ENCODE results near the gene CYSLTR1. TPM values are rescaled to one million over a fixed set of nuclear protein-coding genes. Genes with fewer than 3 reads are reported as not detected.
"Not testable (repeated sequence)": the region's sequence is repeated elsewhere in the genome, so short reads cannot be mapped to it uniquely, and the experiment has no call there.

Gene CYSLTR1
- total RNA-seq, 1 donor = 11.8 TPM

DNA sequence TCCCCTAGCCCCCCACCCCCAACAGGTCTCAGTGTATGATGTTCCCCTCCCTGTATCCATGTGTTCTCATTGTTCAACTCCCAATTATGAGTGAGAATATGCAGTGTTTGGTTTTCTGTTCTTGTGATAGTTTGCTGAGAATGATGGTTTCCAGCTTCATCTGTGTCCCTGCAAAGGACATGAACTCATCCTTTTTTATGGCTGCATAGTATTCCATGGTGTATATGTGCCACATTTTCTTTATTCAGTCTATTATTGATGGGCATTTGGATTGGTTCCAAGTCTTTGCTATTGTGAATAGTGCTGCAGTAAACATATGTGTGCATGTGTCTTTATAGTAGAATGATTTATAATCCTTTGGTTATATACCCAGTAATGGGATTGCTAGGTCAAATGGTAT lies 101.4 kb downstream of the CYSLTR1 start:
- not testable (repeated sequence) for DNase-seq (ENCODE audit: low read depth in 2 of 3, low spot score in 2 of 3)

Other genes starting within 250 kb of the CYSLTR1 start
- gene PGK1, start 223.4 kb downstream of the CYSLTR1 start, total RNA-seq = 110 TPM
- gene TAF9B, start 188.0 kb downstream of the CYSLTR1 start, total RNA-seq = 17.2 TPM

Measured in hematopoietic multipotent progenitor cell (in vitro differentiated cells).